ENCODE results near the gene SLC35G6.
"Not testable (repeated sequence)": the region's sequence is repeated elsewhere in the genome, so short reads cannot be mapped to it uniquely, and the experiment has no call there.

The SLC35G6 gene

DNA sequence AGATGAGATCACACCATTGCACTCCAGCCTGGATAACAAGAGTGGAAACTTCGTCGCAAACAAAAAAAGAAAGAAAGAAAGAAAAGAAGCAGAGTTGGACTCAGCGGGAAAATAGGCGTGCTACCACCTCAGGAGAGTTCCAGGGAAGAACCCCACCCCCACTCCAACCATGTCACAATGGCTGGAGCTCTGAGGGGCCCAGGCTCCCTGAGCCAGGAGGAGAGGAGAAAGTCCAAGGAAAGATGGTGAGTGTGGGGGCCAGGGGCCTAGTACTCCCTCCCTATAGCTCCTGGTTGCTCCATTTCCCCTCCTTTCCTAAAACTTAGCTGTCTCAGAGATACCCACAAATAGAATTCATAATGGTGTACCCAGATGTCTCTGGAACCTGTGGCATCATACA is at the start of gene SLC35G6:
Gene SLC35G6 (plus strand): TSS at position 172 of the 400 bp plus-strand sequence. CDS start 71 bp downstream, at position 243.
- in situ Hi-C loops (cut with HindIII; ENCODE audit: low sequenced_read_pairs): not testable (repeated sequence)

DNA sequence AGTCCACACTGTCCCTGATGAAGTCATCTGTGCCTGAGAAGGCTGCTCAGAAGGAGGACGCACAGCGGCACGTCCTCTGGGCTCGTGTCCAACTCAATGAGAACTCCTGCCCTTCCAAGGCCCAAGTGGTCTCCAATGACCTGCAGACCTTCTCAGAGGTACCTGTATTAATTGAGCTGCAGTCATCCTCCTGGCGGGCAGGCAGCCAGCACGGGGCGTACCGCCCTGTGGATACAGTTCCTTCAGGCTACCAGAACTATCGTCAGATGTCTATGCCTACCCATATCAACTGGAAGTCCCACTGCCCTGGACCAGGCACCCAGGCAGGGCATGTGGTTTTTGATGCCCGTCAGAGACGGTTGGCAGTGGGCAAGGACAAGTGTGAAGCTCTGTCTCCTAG is 49.0 kb upstream of the SLC35G6 start:
- in situ Hi-C loops (cut with HindIII; ENCODE audit: low sequenced_read_pairs): no loop called here

- in situ Hi-C loops (cut with HindIII; ENCODE audit: low sequenced_read_pairs): no loop called here
These were observed 45.3 kb upstream of the SLC35G6 start for GRCh38 chr17:7435676-7436555.

DNA sequence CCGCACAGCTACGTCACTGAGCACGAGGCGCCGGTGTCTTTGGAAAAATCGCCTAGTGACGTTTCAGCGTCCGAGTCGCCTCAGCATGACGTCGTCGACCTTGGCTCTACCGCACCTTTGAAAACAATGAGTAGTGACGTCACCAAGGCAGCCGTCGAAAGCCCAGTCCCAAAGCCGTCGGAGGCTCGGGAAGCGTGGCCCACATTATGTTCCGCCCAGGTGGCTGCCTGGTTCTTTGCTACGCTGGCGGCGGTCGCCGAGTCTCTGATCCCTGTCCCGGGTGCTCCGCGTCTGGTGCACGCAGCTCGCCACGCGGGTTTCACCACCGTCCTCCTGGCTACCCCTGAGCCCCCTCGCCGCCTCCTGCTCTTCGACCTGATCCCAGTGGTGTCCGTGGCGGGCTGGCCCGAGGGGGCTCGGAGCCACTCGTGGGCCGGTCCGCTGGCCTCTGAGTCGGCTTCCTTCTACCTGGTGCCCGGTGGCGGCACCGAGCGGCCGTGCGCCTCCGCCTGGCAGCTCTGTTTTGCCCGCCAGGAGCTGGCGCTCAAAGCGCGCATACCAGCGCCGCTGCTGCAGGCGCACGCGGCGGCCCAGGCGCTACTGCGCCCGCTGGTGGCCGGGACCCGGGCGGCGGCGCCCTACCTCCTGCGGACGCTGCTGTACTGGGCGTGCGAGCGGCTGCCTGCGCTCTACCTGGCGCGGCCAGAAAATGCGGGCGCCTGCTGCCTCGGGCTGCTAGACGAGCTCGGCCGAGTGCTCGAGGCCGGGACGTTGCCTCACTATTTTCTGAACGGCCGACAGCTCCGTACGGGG is 44.5 kb upstream of the SLC35G6 start:
- in situ Hi-C loops (cut with HindIII; ENCODE audit: low sequenced_read_pairs): no loop called here

DNA sequence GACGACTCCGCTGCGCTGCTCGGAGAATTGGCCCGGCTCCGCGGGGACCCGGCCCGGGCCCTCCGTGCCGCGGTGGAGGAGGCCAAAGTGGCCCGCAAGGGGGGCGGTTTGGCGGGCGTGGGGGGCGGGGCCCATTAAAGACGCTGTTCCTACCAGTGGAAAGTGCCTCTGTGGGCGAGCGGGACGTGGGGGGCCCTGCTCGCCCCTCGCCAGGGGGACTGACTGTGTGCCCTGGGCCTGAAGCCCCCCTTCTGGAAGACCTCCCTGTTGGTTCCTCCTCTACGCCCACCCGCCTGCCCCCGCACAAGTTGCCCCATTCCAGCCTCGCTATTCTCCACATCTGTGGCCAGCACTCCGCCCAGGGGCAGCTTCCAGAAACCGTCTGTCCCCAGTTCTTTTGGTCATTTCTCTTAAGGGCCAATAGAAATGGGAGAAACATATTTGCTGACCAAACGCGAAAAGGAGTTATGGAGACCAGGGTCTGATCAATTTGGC is 43.8 kb upstream of the SLC35G6 start:
- in situ Hi-C loops (cut with HindIII; ENCODE audit: low sequenced_read_pairs): no loop called here

GRCh38 chr17:7437950-7438614 is 43.2 kb upstream of the SLC35G6 start:
- in situ Hi-C loops (cut with HindIII; ENCODE audit: low sequenced_read_pairs): no loop called here

GRCh38 chr17:7438656-7439460 is 42.4 kb upstream of the SLC35G6 start:
- in situ Hi-C loops (cut with HindIII; ENCODE audit: low sequenced_read_pairs): no loop called here

DNA sequence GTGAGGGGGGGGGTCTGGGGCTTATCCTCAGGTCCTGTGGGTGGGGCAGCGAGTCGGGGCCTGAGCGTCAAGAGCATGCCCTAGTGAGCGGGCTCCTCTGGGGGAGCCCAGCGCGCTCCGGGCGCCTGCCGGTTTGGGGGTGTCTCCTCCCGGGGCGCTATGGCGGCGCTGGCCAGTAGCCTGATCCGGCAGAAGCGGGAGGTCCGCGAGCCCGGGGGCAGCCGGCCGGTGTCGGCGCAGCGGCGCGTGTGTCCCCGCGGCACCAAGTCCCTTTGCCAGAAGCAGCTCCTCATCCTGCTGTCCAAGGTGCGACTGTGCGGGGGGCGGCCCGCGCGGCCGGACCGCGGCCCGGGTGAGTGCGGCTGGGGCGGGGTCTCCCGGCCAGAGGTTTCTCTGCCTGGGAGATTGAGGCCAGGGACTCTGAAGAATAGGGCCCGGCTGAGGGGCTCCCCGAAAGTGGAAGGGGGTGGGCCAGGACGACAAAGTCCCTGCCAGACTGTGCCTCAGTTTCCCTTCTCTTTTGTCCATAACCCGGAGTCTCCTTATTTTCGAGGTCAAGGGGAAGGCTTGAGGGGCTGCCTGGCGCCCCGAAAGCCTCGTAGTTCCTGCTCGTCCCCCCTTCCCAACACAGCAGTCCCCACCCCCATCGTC is 41.7 kb upstream of the SLC35G6 start, which contains the start of gene FGF11:
Gene FGF11 (plus strand): TSS at position 51 of the 651 bp plus-strand sequence. CDS start 109 bp downstream, at position 160.
- in situ Hi-C loops (cut with HindIII; ENCODE audit: low sequenced_read_pairs): no loop called here

- in situ Hi-C loops (cut with HindIII; ENCODE audit: low sequenced_read_pairs): no loop called here
These were observed 41.0 kb upstream of the SLC35G6 start for GRCh38 chr17:7440113-7440833.

GRCh38 chr17:7440834-7441195 is 40.4 kb upstream of the SLC35G6 start:
- in situ Hi-C loops (cut with HindIII; ENCODE audit: low sequenced_read_pairs): no loop called here

DNA sequence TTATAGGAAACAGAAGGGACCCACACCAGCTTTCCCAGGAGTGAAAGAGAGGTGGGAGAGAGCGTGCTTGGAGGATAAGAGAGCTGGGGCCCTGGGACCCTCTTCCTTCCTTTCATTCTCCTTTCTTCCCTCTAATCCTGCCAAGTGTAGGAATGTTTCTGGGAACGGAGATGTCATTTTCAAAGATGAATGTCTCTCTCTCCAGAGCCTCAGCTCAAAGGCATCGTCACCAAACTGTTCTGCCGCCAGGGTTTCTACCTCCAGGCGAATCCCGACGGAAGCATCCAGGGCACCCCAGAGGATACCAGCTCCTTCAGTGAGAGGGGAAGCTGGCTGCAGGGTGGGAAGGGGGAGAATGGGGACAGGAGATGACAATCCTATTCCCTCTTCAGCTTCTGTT is 40.0 kb upstream of the SLC35G6 start:
- in situ Hi-C loops (cut with HindIII; ENCODE audit: low sequenced_read_pairs): no loop called here

GRCh38 chr17:7442142-7442541 is 39.1 kb upstream of the SLC35G6 start:
- in situ Hi-C loops (cut with HindIII; ENCODE audit: low sequenced_read_pairs): no loop called here

- in situ Hi-C loops (cut with HindIII; ENCODE audit: low sequenced_read_pairs): no loop called here
These were observed 37.5 kb upstream of the SLC35G6 start for GRCh38 chr17:7443499-7444485.

GRCh38 chr17:7444682-7445618 is 36.3 kb upstream of the SLC35G6 start, which contains the start of gene CHRNB1:
Gene CHRNB1, plus strand, starts transcription at chr17:7445061. Its CDS starts 67 bp downstream, at chr17:7445128.
- in situ Hi-C loops (cut with HindIII; ENCODE audit: low sequenced_read_pairs): no loop called here

GRCh38 chr17:7445619-7445968 is 35.7 kb upstream of the SLC35G6 start:
- in situ Hi-C loops (cut with HindIII; ENCODE audit: low sequenced_read_pairs): no loop called here

DNA sequence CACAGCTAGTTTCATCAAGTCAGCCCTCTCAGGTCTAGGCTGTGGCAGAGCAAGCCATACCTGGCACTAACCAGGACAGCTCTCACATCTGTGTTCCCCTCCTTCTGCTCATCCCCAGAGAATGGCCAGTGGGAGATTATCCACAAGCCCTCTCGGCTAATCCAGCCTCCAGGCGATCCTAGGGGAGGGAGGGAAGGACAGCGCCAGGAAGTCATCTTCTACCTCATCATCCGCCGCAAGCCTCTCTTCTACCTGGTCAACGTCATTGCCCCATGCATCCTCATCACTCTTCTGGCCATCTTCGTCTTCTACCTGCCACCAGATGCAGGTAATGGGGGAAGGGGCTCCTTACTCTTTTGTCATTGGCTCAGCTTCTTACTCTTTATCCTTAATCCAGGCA is 32.8 kb upstream of the SLC35G6 start:
- in situ Hi-C loops (cut with HindIII; ENCODE audit: low sequenced_read_pairs): no loop called here
